Measurements from ENCODE around the gene PPP1R16B.

Gene PPP1R16B

DNA sequence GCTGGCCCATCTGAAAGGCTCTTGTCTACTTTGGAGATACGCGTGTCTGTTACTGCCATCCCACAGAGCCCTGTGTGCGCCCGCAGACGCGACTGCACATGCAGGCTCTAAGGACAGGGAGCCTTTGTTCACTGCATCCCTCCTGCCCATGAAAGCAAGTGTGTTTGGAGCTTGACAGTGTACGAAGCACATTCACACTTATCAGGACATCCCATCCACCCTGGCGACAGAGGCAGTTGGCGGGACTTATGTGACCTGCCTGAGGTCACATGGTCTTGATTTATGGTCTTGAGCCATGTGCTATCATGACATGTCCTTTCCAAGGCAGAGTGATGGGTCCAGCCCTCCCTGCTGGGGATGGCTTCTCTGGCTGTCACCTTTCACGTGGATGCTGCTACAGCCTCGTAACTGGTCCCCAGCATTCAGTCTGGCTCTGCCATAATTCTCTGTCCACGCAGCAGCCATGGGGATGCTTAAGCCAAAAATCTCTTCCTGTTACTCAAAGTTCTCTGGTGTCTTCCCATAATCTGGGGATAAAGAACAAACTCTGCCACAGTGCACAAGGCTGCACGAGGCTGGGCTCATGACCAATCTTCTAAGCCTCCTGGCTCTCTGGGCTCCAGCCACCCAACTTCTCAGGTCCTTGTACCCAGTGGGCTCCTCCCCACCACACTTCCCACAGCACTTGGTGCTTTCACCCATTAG, 84.4 kb downstream of the PPP1R16B start:
- DNase-seq (ENCODE audit: insufficient read length, low spot score) (no peak), FAIRE-seq (no peak)
- TF ChIP-seq POLR2A (IDR thresholded peaks at IDR 0.05; ENCODE audit: low read depth, low read length), result no peak

DNA sequence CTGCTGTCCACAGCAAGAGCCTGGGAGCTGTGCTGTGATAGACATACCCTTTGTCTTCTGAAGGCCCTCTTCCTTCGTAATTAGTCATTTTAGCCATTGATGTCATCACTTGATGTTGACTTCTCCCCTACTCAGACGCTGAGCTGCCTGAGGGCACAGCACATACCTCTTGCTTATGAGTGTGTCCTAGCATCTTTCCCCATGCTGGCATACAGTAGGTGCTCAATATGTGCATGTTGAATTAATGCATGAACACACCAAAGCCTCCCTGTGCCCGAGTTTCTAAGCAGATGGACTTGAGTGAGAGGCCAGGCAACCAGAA, 85.0 kb downstream of the PPP1R16B start:
- TF ChIP-seq POLR2A (IDR thresholded peaks at IDR 0.05; ENCODE audit: low read depth, low read length), result no peak
- DNase-seq (ENCODE audit: insufficient read length, low spot score) (no peak), FAIRE-seq (no peak)

DNA sequence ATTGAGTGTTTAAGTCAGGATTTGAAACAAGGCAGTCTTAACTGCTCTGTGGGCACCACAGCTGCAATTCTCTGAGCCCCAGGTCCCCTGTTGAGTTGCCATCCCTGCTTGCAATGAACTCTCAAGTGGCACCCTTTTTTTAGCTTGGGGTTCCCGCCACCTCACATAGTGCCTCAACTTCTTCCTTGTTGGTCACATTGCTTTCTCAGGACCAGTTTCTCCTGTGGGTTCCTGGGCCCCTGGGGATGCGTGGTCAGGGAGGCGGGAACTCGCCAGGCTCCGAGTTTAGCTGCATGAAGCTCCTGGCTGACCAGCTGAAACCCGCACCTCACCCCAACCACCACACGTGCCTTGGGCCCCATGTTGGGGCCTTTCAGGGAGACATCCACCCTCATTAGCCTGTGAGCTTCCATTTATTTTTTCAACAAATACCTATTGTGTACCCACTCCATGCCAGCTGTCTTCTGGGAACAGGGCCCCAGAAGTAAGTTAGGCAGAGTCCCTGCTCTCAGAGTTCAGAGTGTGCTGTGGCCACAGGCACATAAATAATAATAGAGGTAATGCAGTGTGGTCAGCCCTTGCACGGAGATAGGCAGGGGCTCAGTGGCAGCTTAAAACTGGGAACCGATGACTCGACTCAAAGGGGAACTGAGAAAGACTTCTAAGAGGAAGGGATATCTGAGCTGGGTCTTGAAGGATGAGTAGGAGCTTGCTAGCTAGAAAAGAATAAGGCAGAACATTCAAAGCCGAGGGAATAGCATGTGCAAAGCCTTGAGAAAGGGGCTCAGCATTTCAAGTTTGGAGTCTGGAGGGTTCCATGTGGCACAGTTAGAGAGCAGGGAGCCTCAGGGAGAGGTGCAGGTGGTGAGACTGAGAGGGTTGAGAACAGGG, 86.8 kb downstream of the PPP1R16B start:
- no peak for FAIRE-seq
- no peak for DNase-seq (ENCODE audit: insufficient read length, low spot score)

DNA sequence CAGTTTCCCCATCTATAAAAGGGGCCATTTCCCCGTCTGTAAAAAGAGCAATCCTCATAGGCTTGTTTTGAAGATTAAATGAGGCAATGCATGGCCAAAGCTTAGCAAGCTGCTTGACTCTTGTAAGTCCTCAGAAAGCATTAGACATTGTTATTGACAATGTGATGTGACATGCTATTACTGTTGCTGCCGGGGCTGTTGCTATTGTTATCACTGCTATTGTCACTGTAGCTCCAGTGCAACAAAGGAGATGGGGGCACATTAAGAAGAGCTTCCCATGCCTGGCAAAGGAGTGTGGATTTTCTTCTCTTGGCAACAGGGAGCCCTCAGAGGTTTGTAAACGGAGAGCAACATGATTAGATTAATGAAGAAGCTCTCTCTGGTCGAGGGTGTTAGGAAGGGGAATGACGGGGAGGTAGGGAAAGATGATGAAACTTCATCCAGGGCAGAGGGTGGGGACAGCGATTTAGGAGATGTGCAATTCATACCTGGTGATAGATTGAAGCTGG, 87.6 kb downstream of the PPP1R16B start:
- FAIRE-seq (no peak), DNase-seq (ENCODE audit: insufficient read length, low spot score) (no peak)
- no peak for TF ChIP-seq POLR2A (IDR thresholded peaks at IDR 0.05; ENCODE audit: low read depth, low read length)

More for the DNA sequence above, 86.8 kb downstream of the PPP1R16B start:
- TF ChIP-seq POLR2A (IDR thresholded peaks at IDR 0.05; ENCODE audit: low read depth, low read length), result no peak

DNA sequence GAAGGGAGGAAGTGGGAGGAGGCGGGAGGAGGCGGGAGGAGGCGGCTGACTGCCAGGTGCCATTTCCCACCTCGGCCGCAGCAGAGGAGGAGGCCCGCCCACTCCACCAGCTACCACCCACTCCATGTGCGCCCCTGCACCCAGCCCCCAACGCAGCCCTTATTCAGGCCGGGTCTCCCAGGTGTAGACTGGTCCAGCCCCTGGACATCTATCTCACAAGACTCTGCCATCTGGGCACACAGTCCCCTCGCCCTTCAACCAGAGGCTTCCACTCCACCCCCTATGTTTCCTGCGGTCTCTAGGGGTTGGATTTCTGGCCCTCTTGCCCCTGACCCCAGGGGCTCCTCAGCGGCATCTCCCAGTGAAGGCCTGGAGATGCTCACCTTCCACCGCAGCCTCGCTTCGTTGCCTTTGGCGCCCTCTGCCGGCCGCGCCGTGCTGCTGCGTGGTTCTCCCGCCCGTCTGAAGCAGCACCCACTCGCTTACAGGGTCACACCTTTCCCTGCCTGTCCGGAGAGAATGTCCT, 88.1 kb downstream of the PPP1R16B start:
- FAIRE-seq (no peak), DNase-seq (ENCODE audit: insufficient read length, low spot score) (peak; percentile 74)
- no peak for TF ChIP-seq POLR2A (IDR thresholded peaks at IDR 0.05; ENCODE audit: low read depth, low read length)

DNA sequence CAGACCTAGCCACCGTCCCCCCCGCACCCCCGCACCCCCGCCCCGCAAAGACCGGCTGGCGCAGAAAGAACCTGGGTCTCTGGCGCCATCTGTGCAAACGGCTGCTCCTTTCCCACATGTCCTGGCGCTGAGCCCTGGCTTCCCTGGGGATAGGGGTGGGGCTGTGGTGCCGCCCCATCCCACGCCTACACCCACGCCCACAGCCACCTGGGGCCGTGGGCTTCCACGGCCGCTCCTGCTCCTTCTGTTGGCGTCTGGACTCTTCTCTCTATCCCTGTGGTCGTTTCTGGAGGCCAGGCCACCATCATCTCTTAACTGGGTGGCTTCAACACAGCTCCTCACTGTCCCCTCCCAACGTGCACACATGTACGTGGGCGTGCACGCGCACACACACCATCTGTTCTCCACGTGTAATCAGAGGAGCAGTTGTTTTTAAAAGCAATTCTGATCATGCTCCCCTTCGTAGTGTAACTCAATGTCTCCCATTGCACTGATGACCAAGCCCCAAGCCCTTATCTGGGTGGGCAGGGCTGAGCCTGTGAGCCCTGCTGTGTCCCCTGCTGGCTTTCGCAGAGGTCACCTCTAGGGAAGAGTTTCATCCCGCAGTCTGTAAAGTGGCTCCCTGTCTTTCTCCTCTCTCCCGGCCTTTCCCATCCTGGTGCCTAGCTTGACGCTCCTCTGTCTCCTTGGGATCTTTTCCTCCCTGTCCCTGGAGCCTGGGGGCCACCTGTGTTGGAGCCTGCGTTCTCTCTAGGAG, 88.8 kb downstream of the PPP1R16B start:
- TF ChIP-seq POLR2A (IDR thresholded peaks at IDR 0.05; ENCODE audit: low read depth, low read length), result no peak
- DNase-seq (ENCODE audit: insufficient read length, low spot score) (no peak), FAIRE-seq (no peak)

DNA sequence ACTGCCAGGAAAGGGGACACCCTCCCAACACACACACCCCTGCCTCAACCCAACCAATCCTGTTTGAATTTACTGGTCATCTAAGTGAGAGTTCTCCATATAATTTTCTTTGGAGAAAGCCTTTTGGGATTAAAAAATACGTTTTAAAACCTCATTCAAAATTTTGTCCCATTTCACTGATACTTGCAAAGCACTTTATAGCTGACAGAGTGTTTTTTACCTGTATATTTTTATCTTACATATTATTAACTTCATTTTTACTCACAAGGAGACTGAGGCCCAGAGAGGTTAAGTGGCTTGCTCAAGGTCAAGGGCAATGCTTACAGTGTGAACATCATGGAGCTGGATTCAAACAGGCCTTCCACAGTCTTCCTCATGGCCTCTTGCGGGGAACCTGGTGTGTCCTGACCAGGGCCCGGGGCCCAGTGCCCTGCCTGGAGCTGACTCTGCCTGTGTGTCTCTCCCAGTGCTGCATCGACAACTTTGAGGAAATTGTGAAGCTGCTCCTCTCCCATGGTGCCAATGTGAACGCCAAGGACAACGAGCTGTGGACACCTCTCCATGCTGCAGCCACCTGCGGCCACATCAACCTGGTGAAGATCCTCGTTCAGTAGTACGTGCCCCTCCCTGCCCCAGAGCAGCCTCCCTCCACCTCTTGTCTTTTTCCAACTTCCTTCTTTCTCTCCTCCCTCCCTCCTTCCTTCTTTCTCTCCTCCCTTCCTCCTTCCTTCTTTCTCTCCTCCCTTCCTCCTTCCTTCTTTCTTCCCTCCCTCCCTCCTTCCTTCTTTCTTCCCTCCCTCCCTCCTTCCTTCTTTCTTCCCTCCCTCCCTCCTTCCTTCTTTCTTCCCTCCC, 89.8 kb downstream of the PPP1R16B start:
- TF ChIP-seq POLR2A (IDR thresholded peaks at IDR 0.05; ENCODE audit: low read depth, low read length), result no peak
- DNase-seq (ENCODE audit: insufficient read length, low spot score) (no peak), FAIRE-seq (no peak)

DNA sequence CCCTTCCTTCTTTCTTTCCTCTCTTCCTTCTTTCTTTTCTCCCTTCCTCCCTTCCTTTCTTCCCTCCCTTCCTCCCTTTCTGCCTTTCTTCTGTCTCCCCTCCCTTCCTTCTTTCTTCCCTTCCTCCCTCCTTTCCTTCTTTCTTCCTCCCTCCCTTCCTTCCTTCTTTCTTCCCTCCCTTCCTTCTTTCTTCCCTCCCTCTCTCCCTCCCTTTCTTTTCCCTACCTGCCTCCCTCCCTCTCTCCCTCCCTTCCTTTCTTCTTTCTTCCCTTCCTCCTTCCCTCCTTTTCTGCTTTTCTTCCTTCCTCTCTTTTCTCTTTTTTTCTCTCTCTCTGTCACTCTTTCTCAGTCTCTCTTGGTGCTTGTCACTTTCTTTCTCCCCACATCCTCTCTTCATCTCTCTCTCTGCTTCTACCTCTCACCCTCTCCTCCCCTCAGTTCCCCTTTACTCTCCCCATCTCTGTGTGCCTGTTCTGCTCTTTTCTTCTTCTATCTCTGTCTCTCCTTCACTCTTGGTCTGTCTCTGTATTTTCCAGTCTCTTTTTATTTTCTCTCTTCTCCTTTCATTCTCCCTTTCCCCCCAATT, 90.6 kb downstream of the PPP1R16B start:
- no peak for FAIRE-seq
- no peak for DNase-seq (ENCODE audit: insufficient read length, low spot score)
- TF ChIP-seq POLR2A (IDR thresholded peaks at IDR 0.05; ENCODE audit: low read depth, low read length), result no peak

DNA sequence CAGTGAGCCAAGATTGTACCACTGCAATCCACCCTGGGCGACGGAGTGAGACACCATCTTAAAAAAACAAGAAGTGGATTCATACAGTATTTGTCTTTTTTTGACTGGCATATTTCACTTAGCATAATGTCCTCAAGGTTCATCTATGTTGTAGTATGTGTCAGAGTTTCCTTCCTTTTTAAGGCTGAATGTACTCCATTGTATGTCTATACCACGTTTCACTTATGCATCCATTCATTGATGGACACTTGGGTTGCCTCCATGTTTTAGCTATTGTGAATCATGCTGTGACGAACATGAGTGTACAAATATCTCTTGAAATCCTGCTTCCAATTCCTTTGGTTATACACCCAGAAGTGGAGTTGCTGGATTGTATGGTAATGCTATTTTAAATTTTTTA, 91.8 kb downstream of the PPP1R16B start:
- no peak for DNase-seq (ENCODE audit: insufficient read length, low spot score)
- no peak for TF ChIP-seq POLR2A (IDR thresholded peaks at IDR 0.05; ENCODE audit: low read depth, low read length)
- FAIRE-seq, result no peak

DNA sequence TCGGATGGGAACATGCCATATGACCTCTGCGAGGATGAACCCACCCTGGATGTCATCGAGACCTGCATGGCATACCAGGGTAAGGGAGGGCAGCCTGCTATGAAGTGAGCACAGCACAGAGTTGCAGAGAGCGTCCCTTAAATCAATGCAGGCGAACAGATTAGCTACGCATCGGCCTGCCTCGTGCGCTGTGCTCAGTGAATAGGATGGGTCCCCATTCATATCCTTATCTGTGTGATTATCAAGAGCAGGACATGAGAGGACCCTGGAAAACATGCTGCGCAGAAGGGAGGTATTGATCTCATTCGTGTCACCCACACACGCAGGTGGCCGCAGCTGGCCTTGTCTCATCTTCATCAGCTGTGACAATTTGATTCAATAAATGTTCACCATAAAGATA, 95.1 kb downstream of the PPP1R16B start:
- TF ChIP-seq POLR2A (IDR thresholded peaks at IDR 0.05; ENCODE audit: low read depth, low read length), result no peak
- FAIRE-seq, result no peak
- DNase-seq (ENCODE audit: insufficient read length, low spot score), result no peak

DNA sequence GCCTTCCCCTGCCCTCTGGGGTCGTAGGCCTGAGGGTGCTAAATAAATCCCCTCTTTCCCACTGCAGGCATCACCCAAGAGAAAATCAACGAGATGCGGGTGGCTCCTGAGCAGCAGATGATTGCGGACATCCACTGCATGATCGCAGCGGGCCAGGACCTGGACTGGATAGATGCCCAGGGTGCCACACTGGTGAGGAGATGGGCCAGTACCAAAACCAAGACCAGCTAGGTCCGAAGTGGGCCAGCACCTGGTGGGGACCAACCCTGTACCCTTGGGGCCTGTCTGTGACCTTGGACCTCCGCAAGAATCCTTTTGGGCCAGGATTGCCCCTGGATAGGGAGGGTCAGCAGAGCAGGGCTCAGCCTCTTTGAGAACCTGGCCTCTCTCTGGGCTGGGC, 97.1 kb downstream of the PPP1R16B start:
- TF ChIP-seq POLR2A (IDR thresholded peaks at IDR 0.05; ENCODE audit: low read depth, low read length), result no peak
- FAIRE-seq (no peak), DNase-seq (ENCODE audit: insufficient read length, low spot score) (no peak)

DNA sequence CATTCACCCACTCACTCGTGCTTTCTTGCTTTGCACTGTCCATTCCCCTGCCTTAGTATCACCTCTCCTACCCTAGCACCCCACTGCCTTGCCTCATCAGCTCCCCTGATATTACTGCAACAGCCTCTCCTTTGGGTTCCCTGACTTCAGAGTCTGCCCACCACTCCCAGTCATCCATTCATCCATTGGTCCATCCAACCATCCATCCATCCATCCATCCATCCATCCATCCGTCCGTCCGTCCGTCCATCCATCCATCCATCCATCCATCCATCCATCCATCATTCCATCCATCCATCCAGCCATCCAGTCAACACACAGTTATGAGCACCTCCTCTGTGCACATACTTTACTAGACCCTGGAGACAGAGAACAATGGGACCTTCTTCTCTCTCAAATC, 97.8 kb downstream of the PPP1R16B start:
- DNase-seq (ENCODE audit: insufficient read length, low spot score) (no peak), FAIRE-seq (no peak)
- no peak for TF ChIP-seq POLR2A (IDR thresholded peaks at IDR 0.05; ENCODE audit: low read depth, low read length)

DNA sequence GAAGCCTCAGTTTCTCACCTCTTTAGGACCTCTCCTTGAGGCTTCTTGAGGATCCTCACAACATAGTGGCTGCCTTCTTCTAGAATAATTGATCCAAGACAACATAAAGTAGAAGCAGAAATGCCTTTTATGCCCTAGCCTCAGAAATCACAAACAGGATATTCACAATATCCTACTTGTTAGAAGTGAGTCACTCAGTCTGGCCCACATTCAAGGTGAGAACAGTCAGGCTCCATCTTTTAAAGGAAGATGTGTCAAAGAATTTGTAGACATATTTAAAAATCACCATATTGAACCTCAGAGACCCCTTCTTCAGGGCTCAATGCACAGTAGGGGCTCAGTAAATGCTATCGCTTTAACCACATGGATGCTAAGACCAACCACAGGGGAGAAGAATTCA, 99.9 kb downstream of the PPP1R16B start:
- no peak for TF ChIP-seq POLR2A (IDR thresholded peaks at IDR 0.05; ENCODE audit: low read depth, low read length)
- DNase-seq (ENCODE audit: insufficient read length, low spot score), result no peak
- FAIRE-seq, result no peak

Data from H54 (cell line).